GM18507 (cell line): Measurements from ENCODE around the gene ISM2.
"Not testable (repeated sequence)": the region's sequence is repeated elsewhere in the genome, so short reads cannot be mapped to it uniquely, and the experiment has no call there.

ENCODE experiments used
- DNase-seq: peaks from one replicate; pipeline ENCODE4 v3.0.0; 2011; ENCODE audit warnings: low read depth; ENCODE audit not compliant: insufficient read length; ENCODE audit errors: extremely low spot score
- FAIRE-seq: peaks from 2 replicates; lab custom pipeline; 2011; peaks lifted over from hg19 to GRCh38; lab: Jason Lieb, UNC

Gene ISM2

GRCh38 chr14:77498120-77498979 lies at the start of gene ISM2:
TSS of gene ISM2 (minus strand) at chr14:77498816. CDS start at chr14:77498793, 23 bp downstream.
- peak; percentile 52 for DNase-seq
- FAIRE-seq = no peak

GRCh38 chr14:77547512-77548180 lies 49.0 kb upstream of the ISM2 start:
- DNase-seq (no peak), FAIRE-seq (no peak)

- FAIRE-seq, DNase-seq: not testable (repeated sequence)
Measured at GRCh38 chr14:77545171-77545570, 46.6 kb upstream of the ISM2 start.

GRCh38 chr14:77544571-77544970 lies 46.0 kb upstream of the ISM2 start:
- FAIRE-seq = no peak
- DNase-seq = no peak

- DNase-seq (no peak), FAIRE-seq (no peak)
Measured at GRCh38 chr14:77543637-77544334, 45.2 kb upstream of the ISM2 start.

- DNase-seq = no peak
- FAIRE-seq = no peak
Measured at GRCh38 chr14:77543240-77543551, 44.6 kb upstream of the ISM2 start.

- DNase-seq (no peak), FAIRE-seq (no peak)
Measured at GRCh38 chr14:77542421-77543239, 44.0 kb upstream of the ISM2 start.

GRCh38 chr14:77541905-77542304 lies 43.3 kb upstream of the ISM2 start:
- no peak for FAIRE-seq
- DNase-seq = no peak

- FAIRE-seq = not testable (repeated sequence)
Measured at GRCh38 chr14:77536951-77537350, 38.3 kb upstream of the ISM2 start.

GRCh38 chr14:77531071-77531470 lies 32.5 kb upstream of the ISM2 start:
- no peak for FAIRE-seq
- no peak for DNase-seq

More at GRCh38 chr14:77536951-77537350, 38.3 kb upstream of the ISM2 start:
- not testable (repeated sequence) for DNase-seq

- FAIRE-seq = no peak
- DNase-seq = no peak
Measured at GRCh38 chr14:77529963-77530362, 31.3 kb upstream of the ISM2 start.

GRCh38 chr14:77529213-77529612 lies 30.6 kb upstream of the ISM2 start:
- FAIRE-seq (no peak), DNase-seq (no peak)

GRCh38 chr14:77528701-77529100 lies 30.1 kb upstream of the ISM2 start:
- DNase-seq, FAIRE-seq: not testable (repeated sequence)

- FAIRE-seq (no peak), DNase-seq (no peak)
Measured at GRCh38 chr14:77526266-77526665, 27.6 kb upstream of the ISM2 start.

GRCh38 chr14:77524536-77524935 lies 25.9 kb upstream of the ISM2 start:
- no peak for DNase-seq
- no peak for FAIRE-seq

GRCh38 chr14:77523109-77523508 lies 24.5 kb upstream of the ISM2 start:
- FAIRE-seq (no peak), DNase-seq (no peak)

GRCh38 chr14:77520555-77520954 lies 21.9 kb upstream of the ISM2 start:
- FAIRE-seq (no peak), DNase-seq (no peak)

- FAIRE-seq = no peak
Measured at GRCh38 chr14:77516126-77516525, 17.5 kb upstream of the ISM2 start.

GRCh38 chr14:77511486-77512162 lies 13.0 kb upstream of the ISM2 start:
- DNase-seq (no peak), FAIRE-seq (no peak)

More at GRCh38 chr14:77516126-77516525, 17.5 kb upstream of the ISM2 start:
- DNase-seq = no peak
